Neural cell (in vitro differentiated cells): ENCODE measurements around the gene ICA1L.

Source experiments
- CTCF ChIP-seq: fragments of 450-650 bp; IDR thresholded peaks from 2 replicates; pipeline ENCODE4 v1.5.1; 2014; ENCODE audit warnings: antibody characterized with exemption, mild to moderate bottlenecking, moderate library complexity; ENCODE audit not compliant: poor library complexity, severe bottlenecking
- EZH2 ChIP-seq: fragments of 200-600, 300-800 bp; shearing (Covaris generic), sonication (generic); IDR thresholded peaks from 2 replicates; pipeline ENCODE4 v1.6.1; 2014; ENCODE audit warnings: antibody characterized with exemption, low read length, borderline replicate concordance, mild to moderate bottlenecking; ENCODE audit not compliant: insufficient read depth, poor library complexity, severe bottlenecking
- REST ChIP-seq: IDR thresholded peaks from 2 replicates; pipeline ENCODE4 v1.6.1; 2012; ENCODE audit warnings: borderline replicate concordance

- TF ChIP-seq CTCF (no peak), REST (no peak), EZH2 (no peak)
These were observed 38.0 kb upstream of the ICA1L start for GRCh38 chr2:202909394-202910192.
